Measurements from ENCODE around the gene ATP9A. TPM values are rescaled to one million over a fixed set of nuclear protein-coding genes. Genes with fewer than 3 reads are reported as not detected.

Gene ATP9A
- total and polyA plus RNA-seq, 4 donors, result 2.4 to 16.7 (median 9.9) TPM

GRCh38 chr20:51667002-51667408 is 101.2 kb downstream of the ATP9A start:
- Histone ChIP-seq H3K27me3 (ENCODE audit: control insufficient read depth in 4 of 4, insufficient read depth in 4 of 4, low read length in 3 of 4) (no peaks in the 10 kb centered on the region), H3K36me3 (ENCODE audit: control insufficient read depth in 4 of 4, insufficient read depth in 3 of 4, low read depth in 1 of 4, low read length in 3 of 4) (peaks cover 0 to 15% (median 2%) of the 10 kb centered on the region in 4 donors), H3K4me1 (ENCODE audit: control insufficient read depth in 4 of 4, insufficient read depth in 4 of 4, low read length in 3 of 4) (no peaks in the 10 kb centered on the region), H3K9me3 (ENCODE audit: control insufficient read depth in 4 of 4, low read length in 3 of 4) (no peaks in the 10 kb centered on the region), H3K9ac (ENCODE audit: low read depth in 1 of 2, low read length in 2 of 2) (no peak overlapping the region), H3K4me3 (ENCODE audit: low read depth in 1 of 3, low read length in 3 of 3) (no peak overlapping the region), H3K27ac (ENCODE audit: low read depth in 1 of 2, low read length in 2 of 2) (no peak overlapping the region)
- no peak for DNase-seq (ENCODE audit: low spot score)
- WGBS, result 78% methylated on average over 8 of the region's 8 CpGs
- no peak for TF ChIP-seq MAX (IDR thresholded peaks at IDR 0.05)
- TF ChIP-seq, protein P1, sequence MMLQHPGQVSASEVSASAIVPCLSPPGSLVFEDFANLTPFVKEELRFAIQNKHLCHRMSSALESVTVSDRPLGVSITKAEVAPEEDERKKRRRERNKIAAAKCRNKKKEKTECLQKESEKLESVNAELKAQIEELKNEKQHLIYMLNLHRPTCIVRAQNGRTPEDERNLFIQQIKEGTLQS (IDR thresholded peaks at IDR 0.05), result no peak
- no peak for TF ChIP-seq RAD21 (IDR thresholded peaks at IDR 0.05)
- TF ChIP-seq JUND (IDR thresholded peaks at IDR 0.05), result no peak
- no peak for TF ChIP-seq YY1 (IDR thresholded peaks at IDR 0.05)

DNA sequence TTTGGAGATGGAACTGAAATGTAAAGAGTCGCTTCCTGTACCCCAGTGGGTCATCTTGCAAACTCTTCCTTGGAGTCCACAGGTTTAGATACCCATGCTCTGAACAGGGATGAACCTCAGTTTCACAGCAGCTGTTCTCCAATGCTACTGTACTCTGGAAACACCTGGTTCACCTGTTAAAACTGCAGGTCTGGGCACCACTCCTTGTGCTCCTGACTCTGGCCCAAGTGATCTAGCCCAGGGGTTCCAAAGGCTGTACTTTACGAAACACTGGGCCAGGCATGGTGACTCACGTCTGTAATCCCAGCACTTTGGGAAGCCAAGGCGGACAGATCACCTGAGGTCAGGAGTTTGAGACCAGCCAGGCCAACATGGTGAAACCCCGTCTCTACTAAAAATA is 102.1 kb downstream of the ATP9A start:
- no peak overlapping the region for H3K9ac ChIP-seq (ENCODE audit: low read depth in 1 of 2, low read length in 2 of 2)
- H3K27ac ChIP-seq (ENCODE audit: low read depth in 1 of 2, low read length in 2 of 2), result no peak overlapping the region
- H3K9me3 ChIP-seq (ENCODE audit: control insufficient read depth in 4 of 4, low read length in 3 of 4), result no peaks in the 10 kb centered on the region
- TF ChIP-seq, protein P2, sequence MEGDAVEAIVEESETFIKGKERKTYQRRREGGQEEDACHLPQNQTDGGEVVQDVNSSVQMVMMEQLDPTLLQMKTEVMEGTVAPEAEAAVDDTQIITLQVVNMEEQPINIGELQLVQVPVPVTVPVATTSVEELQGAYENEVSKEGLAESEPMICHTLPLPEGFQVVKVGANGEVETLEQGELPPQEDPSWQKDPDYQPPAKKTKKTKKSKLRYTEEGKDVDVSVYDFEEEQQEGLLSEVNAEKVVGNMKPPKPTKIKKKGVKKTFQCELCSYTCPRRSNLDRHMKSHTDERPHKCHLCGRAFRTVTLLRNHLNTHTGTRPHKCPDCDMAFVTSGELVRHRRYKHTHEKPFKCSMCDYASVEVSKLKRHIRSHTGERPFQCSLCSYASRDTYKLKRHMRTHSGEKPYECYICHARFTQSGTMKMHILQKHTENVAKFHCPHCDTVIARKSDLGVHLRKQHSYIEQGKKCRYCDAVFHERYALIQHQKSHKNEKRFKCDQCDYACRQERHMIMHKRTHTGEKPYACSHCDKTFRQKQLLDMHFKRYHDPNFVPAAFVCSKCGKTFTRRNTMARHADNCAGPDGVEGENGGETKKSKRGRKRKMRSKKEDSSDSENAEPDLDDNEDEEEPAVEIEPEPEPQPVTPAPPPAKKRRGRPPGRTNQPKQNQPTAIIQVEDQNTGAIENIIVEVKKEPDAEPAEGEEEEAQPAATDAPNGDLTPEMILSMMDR (IDR thresholded peaks at IDR 0.05; ENCODE audit: low read depth, low read length, missing input control), result no peak
- TF ChIP-seq FOXA2 (IDR thresholded peaks at IDR 0.05), result no peak
- TF ChIP-seq HNF4G (IDR thresholded peaks at IDR 0.05), result no peak
- no peak for TF ChIP-seq HNF4A (conservative IDR thresholded peaks at IDR 0.05)
- TF ChIP-seq TAF1 (conservative IDR thresholded peaks at IDR 0.05), result no peak
- no peak for TF ChIP-seq SP1 (IDR thresholded peaks at IDR 0.05)
- no peaks in the 10 kb centered on the region for H3K4me1 ChIP-seq (ENCODE audit: control insufficient read depth in 4 of 4, insufficient read depth in 4 of 4, low read length in 3 of 4)
- H3K4me3 ChIP-seq (ENCODE audit: low read depth in 1 of 3, low read length in 3 of 3), result no peak overlapping the region
- no peak for DNase-seq (ENCODE audit: low spot score)
- H3K27me3 ChIP-seq (ENCODE audit: control insufficient read depth in 4 of 4, insufficient read depth in 4 of 4, low read length in 3 of 4), result no peaks in the 10 kb centered on the region
- peaks cover 0 to 15% (median 2%) of the 10 kb centered on the region in 4 donors for H3K36me3 ChIP-seq (ENCODE audit: control insufficient read depth in 4 of 4, insufficient read depth in 3 of 4, low read depth in 1 of 4, low read length in 3 of 4)
- 91% methylated on average over 5 of the region's 5 CpGs for WGBS

DNA sequence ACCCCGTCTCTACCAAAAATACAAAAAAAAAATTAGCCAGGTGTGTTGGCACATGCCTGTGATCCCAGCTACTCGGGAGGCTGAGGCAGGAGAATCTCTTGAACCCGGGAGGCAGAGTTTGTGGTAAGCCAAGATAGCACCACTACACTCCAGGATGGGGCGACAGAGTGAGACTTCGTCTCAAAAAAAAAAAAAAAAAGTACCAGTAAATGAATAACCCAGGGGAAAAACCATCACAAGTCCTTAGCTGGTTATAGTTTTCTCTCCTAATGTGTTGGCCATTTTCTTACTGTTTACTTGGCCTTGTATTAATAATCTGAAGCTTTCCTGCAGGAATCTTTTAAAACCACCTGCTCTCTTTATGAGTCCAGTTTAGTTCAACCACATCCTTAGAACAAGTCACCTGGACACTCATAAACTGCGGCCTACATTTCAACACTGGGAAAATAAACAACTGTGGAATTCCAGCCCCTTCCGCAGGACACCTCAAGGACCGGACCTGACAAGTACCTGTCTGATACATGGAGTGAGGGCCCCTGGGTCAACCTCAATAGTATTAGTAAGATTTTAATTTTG is 102.6 kb downstream of the ATP9A start:
- peaks cover 0 to 13% (median 2%) of the 10 kb centered on the region in 4 donors for H3K36me3 ChIP-seq (ENCODE audit: control insufficient read depth in 4 of 4, insufficient read depth in 3 of 4, low read depth in 1 of 4, low read length in 3 of 4)
- H3K4me1 ChIP-seq (ENCODE audit: control insufficient read depth in 4 of 4, insufficient read depth in 4 of 4, low read length in 3 of 4), result no peaks in the 10 kb centered on the region
- WGBS, result 94% methylated on average over 8 of the region's 8 CpGs
- no peak for DNase-seq (ENCODE audit: low spot score)
- H3K4me3 ChIP-seq (ENCODE audit: low read depth in 1 of 3, low read length in 3 of 3), result no peak overlapping the region
- no peak overlapping the region for H3K9ac ChIP-seq (ENCODE audit: low read depth in 1 of 2, low read length in 2 of 2)
- no peaks in the 10 kb centered on the region for H3K9me3 ChIP-seq (ENCODE audit: control insufficient read depth in 4 of 4, low read length in 3 of 4)
- TF ChIP-seq, protein P3, sequence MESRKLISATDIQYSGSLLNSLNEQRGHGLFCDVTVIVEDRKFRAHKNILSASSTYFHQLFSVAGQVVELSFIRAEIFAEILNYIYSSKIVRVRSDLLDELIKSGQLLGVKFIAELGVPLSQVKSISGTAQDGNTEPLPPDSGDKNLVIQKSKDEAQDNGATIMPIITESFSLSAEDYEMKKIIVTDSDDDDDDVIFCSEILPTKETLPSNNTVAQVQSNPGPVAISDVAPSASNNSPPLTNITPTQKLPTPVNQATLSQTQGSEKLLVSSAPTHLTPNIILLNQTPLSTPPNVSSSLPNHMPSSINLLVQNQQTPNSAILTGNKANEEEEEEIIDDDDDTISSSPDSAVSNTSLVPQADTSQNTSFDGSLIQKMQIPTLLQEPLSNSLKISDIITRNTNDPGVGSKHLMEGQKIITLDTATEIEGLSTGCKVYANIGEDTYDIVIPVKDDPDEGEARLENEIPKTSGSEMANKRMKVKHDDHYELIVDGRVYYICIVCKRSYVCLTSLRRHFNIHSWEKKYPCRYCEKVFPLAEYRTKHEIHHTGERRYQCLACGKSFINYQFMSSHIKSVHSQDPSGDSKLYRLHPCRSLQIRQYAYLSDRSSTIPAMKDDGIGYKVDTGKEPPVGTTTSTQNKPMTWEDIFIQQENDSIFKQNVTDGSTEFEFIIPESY (IDR thresholded peaks at IDR 0.05), result no peak
- TF ChIP-seq RAD21 (IDR thresholded peaks at IDR 0.05), result no peak
- TF ChIP-seq RXRA (IDR thresholded peaks at IDR 0.05), result no peak
- TF ChIP-seq GABPA (IDR thresholded peaks at IDR 0.05 in 1 of 2, conservative IDR thresholded peaks at IDR 0.05 in 1 of 2), result no peak
- TF ChIP-seq, protein P2 (IDR thresholded peaks at IDR 0.05; ENCODE audit: low read depth, low read length, missing input control), result no peak
- no peaks in the 10 kb centered on the region for H3K27me3 ChIP-seq (ENCODE audit: control insufficient read depth in 4 of 4, insufficient read depth in 4 of 4, low read length in 3 of 4)
- H3K27ac ChIP-seq (ENCODE audit: low read depth in 1 of 2, low read length in 2 of 2), result no peak overlapping the region

All from liver (tissue), 9 donors.